ENCODE data around the gene VARS2. TPM values are rescaled to one million over a fixed set of nuclear protein-coding genes. Genes with fewer than 3 reads are reported as not detected.
A peak's percentile ranks its signal among the peaks of the same experiment; 100 is the strongest.

The VARS2 gene
- total and polyA plus RNA-seq, 7 experiments from 2014 or later = 17.1 to 47.3 (median 22.7) TPM

GRCh38 chr6:30891450-30891723 is 22.7 kb upstream of the VARS2 start:
- H3K4me3 ChIP-seq (ENCODE audit: low read length) = no peak overlapping the region
- peaks cover 2 to 31% (median 13%) of the 10 kb centered on the region in 5 donors for H3K36me3 Mint-ChIP-seq
- peaks cover 0 to 5% of the 10 kb centered on the region in 2 donors for H3K4me1 ChIP-seq (ENCODE audit: control insufficient read depth in 2 of 2, insufficient read depth in 2 of 2, low read length in 2 of 2)
- peaks cover 7 to 19% (median 10%) of the 10 kb centered on the region in 7 donors for H3K4me1 Mint-ChIP-seq
- peak overlapping the region in 1 of 9 donors; percentile 26 for H3K27ac Mint-ChIP-seq
- peaks cover 0 to 53% (median 0%) of the 10 kb centered on the region in 3 experiments for H3K36me3 ChIP-seq (ENCODE audit: control insufficient read depth in 2 of 3, insufficient read depth in 3 of 3, low read length in 3 of 3)
- no peaks in the 10 kb centered on the region for H3K27me3 Mint-ChIP-seq
- DNase-seq (no peak), ATAC-seq (no peak)
- ChIA-PET CTCF (interaction anchor here (0.9 kb wide), 1 partner anchor 13 kb away, joined by 3 read pairs; no protein-coding TSS in a partner anchor), POLR2A (interaction anchor here (0.6 kb wide), 2 partner anchors 105 to 559 kb away, joined by 3 to 4 read pairs; no protein-coding TSS in a partner anchor)
- no peak overlapping the region for H3K4me3 Mint-ChIP-seq
- no peaks in the 10 kb centered on the region for H3K9me3 Mint-ChIP-seq
- no peaks in the 10 kb centered on the region for H3K9me3 ChIP-seq (ENCODE audit: control insufficient read depth in 2 of 3, low read length in 3 of 3)
- intact Hi-C loops (cut with micrococcal nuclease) = no loop called here
- H3K27ac ChIP-seq (ENCODE audit: low read depth, low read length) = no peak overlapping the region
- H3K27me3 ChIP-seq (ENCODE audit: control insufficient read depth in 2 of 2, insufficient read depth in 2 of 2, low read length in 2 of 2) = no peaks in the 10 kb centered on the region

GRCh38 chr6:30891816-30892538 is 22.1 kb upstream of the VARS2 start:
- CTCF ChIA-PET = no interaction called here
- H3K4me3 ChIP-seq (ENCODE audit: low read length) = no peak overlapping the region
- POLR2A ChIA-PET = interaction anchor here (0.6 kb wide), 2 partner anchors 105 to 560 kb away, joined by 3 to 4 read pairs; no protein-coding TSS in a partner anchor
- Mint-ChIP-seq H3K27ac (peak overlapping the region in 1 of 9 donors; percentile 26), H3K4me3 (no peak overlapping the region), H3K27me3 (no peaks in the 10 kb centered on the region), H3K4me1 (peaks cover 1 to 13% (median 6%) of the 10 kb centered on the region in 7 donors), H3K9me3 (no peaks in the 10 kb centered on the region), H3K36me3 (peaks cover 2 to 35% (median 13%) of the 10 kb centered on the region in 5 donors)
- H3K27me3 ChIP-seq (ENCODE audit: control insufficient read depth in 2 of 2, insufficient read depth in 2 of 2, low read length in 2 of 2) = no peaks in the 10 kb centered on the region
- no peaks in the 10 kb centered on the region for H3K4me1 ChIP-seq (ENCODE audit: control insufficient read depth in 2 of 2, insufficient read depth in 2 of 2, low read length in 2 of 2)
- H3K27ac ChIP-seq (ENCODE audit: low read depth, low read length) = no peak overlapping the region
- peaks cover 0 to 59% (median 0%) of the 10 kb centered on the region in 3 experiments for H3K36me3 ChIP-seq (ENCODE audit: control insufficient read depth in 2 of 3, insufficient read depth in 3 of 3, low read length in 3 of 3)
- no peak for DNase-seq
- H3K9me3 ChIP-seq (ENCODE audit: control insufficient read depth in 2 of 3, low read length in 3 of 3) = no peaks in the 10 kb centered on the region
- no peak for ATAC-seq
- intact Hi-C loops (cut with micrococcal nuclease) = no loop called here

DNA sequence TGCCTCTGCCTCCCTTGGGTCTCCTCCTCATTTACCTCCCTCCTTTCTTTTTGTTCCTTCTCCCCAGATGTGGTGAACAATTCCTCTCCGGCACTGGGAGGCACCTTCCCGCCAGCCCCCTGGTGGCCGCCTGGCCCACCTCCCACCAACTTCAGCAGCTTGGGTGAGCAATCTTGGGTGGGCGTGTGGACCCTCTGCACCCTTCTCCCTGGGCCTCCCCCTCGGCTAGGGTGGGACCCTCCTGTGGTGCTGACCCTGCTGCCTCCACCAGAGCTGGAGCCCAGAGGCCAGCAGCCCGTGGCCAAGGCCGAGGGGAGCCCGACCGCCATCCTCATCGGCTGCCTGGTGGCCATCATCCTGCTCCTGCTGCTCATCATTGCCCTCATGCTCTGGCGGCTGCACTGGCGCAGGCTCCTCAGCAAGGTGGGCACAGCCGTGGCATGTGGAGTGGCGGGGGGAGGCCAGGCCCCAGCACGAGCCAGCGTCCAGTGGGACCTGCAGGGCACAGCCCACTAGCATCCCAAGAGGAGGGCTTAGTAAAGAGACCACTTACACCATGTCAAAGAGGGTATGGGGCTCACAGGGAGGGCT is 20.9 kb upstream of the VARS2 start:
- Histone ChIP-seq H3K9me3 (ENCODE audit: control insufficient read depth in 2 of 3, low read length in 3 of 3) (no peaks in the 10 kb centered on the region), H3K36me3 (ENCODE audit: control insufficient read depth in 2 of 3, insufficient read depth in 3 of 3, low read length in 3 of 3) (peaks cover 0 to 67% (median 5%) of the 10 kb centered on the region in 3 experiments), H3K4me3 (ENCODE audit: low read length) (no peak overlapping the region), H3K27me3 (ENCODE audit: control insufficient read depth in 2 of 2, insufficient read depth in 2 of 2, low read length in 2 of 2) (no peaks in the 10 kb centered on the region), H3K4me1 (ENCODE audit: control insufficient read depth in 2 of 2, insufficient read depth in 2 of 2, low read length in 2 of 2) (no peaks in the 10 kb centered on the region), H3K27ac (ENCODE audit: low read depth, low read length) (no peak overlapping the region)
- Mint-ChIP-seq H3K4me3 (no peak overlapping the region), H3K4me1 (peaks cover 0 to 6% (median 4%) of the 10 kb centered on the region in 7 donors), H3K27ac (peak overlapping the region in 1 of 9 donors; percentile 12), H3K9me3 (no peaks in the 10 kb centered on the region), H3K27me3 (no peaks in the 10 kb centered on the region), H3K36me3 (peaks cover 2 to 38% (median 13%) of the 10 kb centered on the region in 5 donors)
- ATAC-seq = no peak
- intact Hi-C loops (cut with micrococcal nuclease) = no loop called here
- ChIA-PET POLR2A (no interaction called here), CTCF (no interaction called here)
- no peak for DNase-seq

- no peaks in the 10 kb centered on the region for H3K9me3 Mint-ChIP-seq
- no peak overlapping the region for H3K27ac ChIP-seq (ENCODE audit: low read depth, low read length)
- peaks cover 0 to 73% (median 7%) of the 10 kb centered on the region in 3 experiments for H3K36me3 ChIP-seq (ENCODE audit: control insufficient read depth in 2 of 3, insufficient read depth in 3 of 3, low read length in 3 of 3)
- ATAC-seq = no peak
- no peak for DNase-seq
- ChIA-PET CTCF (interaction anchor here (1.2 kb wide), 1 partner anchor 64 kb away, joined by 3 read pairs; no protein-coding TSS in a partner anchor), POLR2A (no interaction called here)
- no peak overlapping the region for H3K27ac Mint-ChIP-seq
- H3K27me3 ChIP-seq (ENCODE audit: control insufficient read depth in 2 of 2, insufficient read depth in 2 of 2, low read length in 2 of 2) = no peaks in the 10 kb centered on the region
- no peaks in the 10 kb centered on the region for H3K9me3 ChIP-seq (ENCODE audit: control insufficient read depth in 2 of 3, low read length in 3 of 3)
- no peak overlapping the region for H3K4me3 Mint-ChIP-seq
- intact Hi-C loops (cut with micrococcal nuclease) = no loop called here
- H3K4me1 ChIP-seq (ENCODE audit: control insufficient read depth in 2 of 2, insufficient read depth in 2 of 2, low read length in 2 of 2) = no peaks in the 10 kb centered on the region
- no peaks in the 10 kb centered on the region for H3K27me3 Mint-ChIP-seq
- peaks cover 6 to 44% (median 13%) of the 10 kb centered on the region in 5 donors for H3K36me3 Mint-ChIP-seq
- no peak overlapping the region for H3K4me3 ChIP-seq (ENCODE audit: low read length)
- peaks cover 0 to 6% (median 4%) of the 10 kb centered on the region in 7 donors for H3K4me1 Mint-ChIP-seq
These were observed 20.4 kb upstream of the VARS2 start for GRCh38 chr6:30893666-30894065.

DNA sequence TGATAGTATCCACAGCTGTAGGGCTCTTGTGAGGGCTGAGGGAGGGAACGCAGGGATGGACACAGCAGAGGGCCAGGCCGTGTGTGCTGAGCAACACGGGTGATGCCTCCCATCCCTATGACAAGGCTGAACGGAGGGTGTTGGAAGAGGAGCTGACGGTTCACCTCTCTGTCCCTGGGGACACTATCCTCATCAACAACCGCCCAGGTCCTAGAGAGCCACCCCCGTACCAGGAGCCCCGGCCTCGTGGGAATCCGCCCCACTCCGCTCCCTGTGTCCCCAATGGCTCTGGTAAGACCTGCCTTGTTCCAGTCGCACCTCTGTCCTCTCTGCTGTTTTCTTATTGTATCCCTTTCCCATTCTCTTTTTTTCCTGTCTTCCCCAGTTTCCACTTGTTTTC is 19.7 kb upstream of the VARS2 start:
- ChIA-PET CTCF (interaction anchor here (1.2 kb wide), 1 partner anchor 64 kb away, joined by 3 read pairs; no protein-coding TSS in a partner anchor), POLR2A (no interaction called here)
- Histone ChIP-seq H3K36me3 (ENCODE audit: control insufficient read depth in 2 of 3, insufficient read depth in 3 of 3, low read length in 3 of 3) (peaks cover 0 to 80% (median 7%) of the 10 kb centered on the region in 3 experiments), H3K4me1 (ENCODE audit: control insufficient read depth in 2 of 2, insufficient read depth in 2 of 2, low read length in 2 of 2) (no peaks in the 10 kb centered on the region), H3K27me3 (ENCODE audit: control insufficient read depth in 2 of 2, insufficient read depth in 2 of 2, low read length in 2 of 2) (no peaks in the 10 kb centered on the region), H3K4me3 (ENCODE audit: low read length) (no peak overlapping the region), H3K27ac (ENCODE audit: low read depth, low read length) (no peak overlapping the region), H3K9me3 (ENCODE audit: control insufficient read depth in 2 of 3, low read length in 3 of 3) (no peaks in the 10 kb centered on the region)
- Mint-ChIP-seq H3K4me3 (no peak overlapping the region), H3K27ac (no peak overlapping the region), H3K36me3 (peaks cover 7 to 46% (median 13%) of the 10 kb centered on the region in 5 donors), H3K27me3 (no peaks in the 10 kb centered on the region), H3K9me3 (no peaks in the 10 kb centered on the region), H3K4me1 (peaks cover 0 to 6% (median 4%) of the 10 kb centered on the region in 7 donors)
- no peak for ATAC-seq
- DNase-seq = no peak
- intact Hi-C loops (cut with micrococcal nuclease) = no loop called here

DNA sequence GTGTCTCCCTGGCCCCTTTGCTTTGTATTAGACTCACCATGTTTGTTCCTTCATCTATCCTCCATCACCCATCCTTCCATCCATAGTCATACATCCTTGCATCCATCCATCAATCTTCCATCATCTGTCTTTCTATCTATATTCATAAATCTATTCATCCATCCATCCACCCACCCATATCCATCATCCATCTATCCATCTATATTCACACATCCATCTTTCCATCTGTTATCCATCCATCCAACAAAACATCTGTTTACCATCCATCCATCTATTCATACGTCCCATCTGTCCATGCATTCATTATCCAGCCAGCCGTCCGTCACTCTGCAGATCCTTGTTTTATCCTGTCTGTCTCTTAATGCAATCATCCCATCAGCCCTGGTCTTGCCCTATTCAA is 19.1 kb upstream of the VARS2 start:
- no peak for DNase-seq
- H3K27ac ChIP-seq (ENCODE audit: low read depth, low read length) = no peak overlapping the region
- CTCF ChIA-PET = interaction anchor here (1.2 kb wide), 1 partner anchor 65 kb away, joined by 3 read pairs; no protein-coding TSS in a partner anchor
- intact Hi-C loops (cut with micrococcal nuclease) = no loop called here
- H3K4me1 ChIP-seq (ENCODE audit: control insufficient read depth in 2 of 2, insufficient read depth in 2 of 2, low read length in 2 of 2) = no peaks in the 10 kb centered on the region
- no peaks in the 10 kb centered on the region for H3K9me3 ChIP-seq (ENCODE audit: control insufficient read depth in 2 of 3, low read length in 3 of 3)
- peaks cover 0 to 6% (median 0%) of the 10 kb centered on the region in 7 donors for H3K4me1 Mint-ChIP-seq
- H3K36me3 Mint-ChIP-seq = peaks cover 7 to 41% (median 13%) of the 10 kb centered on the region in 5 donors
- no peaks in the 10 kb centered on the region for H3K27me3 Mint-ChIP-seq
- peaks cover 0 to 79% (median 7%) of the 10 kb centered on the region in 3 experiments for H3K36me3 ChIP-seq (ENCODE audit: control insufficient read depth in 2 of 3, insufficient read depth in 3 of 3, low read length in 3 of 3)
- H3K27me3 ChIP-seq (ENCODE audit: control insufficient read depth in 2 of 2, insufficient read depth in 2 of 2, low read length in 2 of 2) = no peaks in the 10 kb centered on the region
- no peak for ATAC-seq
- H3K9me3 Mint-ChIP-seq = no peaks in the 10 kb centered on the region
- no peak overlapping the region for H3K4me3 Mint-ChIP-seq
- POLR2A ChIA-PET = no interaction called here
- H3K27ac Mint-ChIP-seq = peak overlapping the region in 2 of 9 donors; percentile 19 to 39
- no peak overlapping the region for H3K4me3 ChIP-seq (ENCODE audit: low read length)

All from naive thymus-derived CD4-positive, alpha-beta T cell (primary cell).